Keratinocyte (primary cell): ENCODE measurements around the gene ALDH3B2. TPM values are rescaled to one million over a fixed set of nuclear protein-coding genes. Genes with fewer than 3 reads are reported as not detected.

Experiments used
- DNase-seq: peaks from one replicate; pipeline ENCODE4 v3.0.0-alpha.2; 2011; ENCODE audit warnings: low read depth, missing footprints, low spot score
- FAIRE-seq: peaks from 2 replicates; lab custom pipeline; 2011; peaks lifted over from hg19 to GRCh38; lab: Jason Lieb, UNC
- H2AFZ ChIP-seq: 2 replicates; pipeline ENCODE4 v1.6.0; 2012; ENCODE audit warnings: low read length, control low read depth, inconsistent platforms; ENCODE audit not compliant: control insufficient read depth
- H3K27ac ChIP-seq: 2 replicates; pipeline ENCODE4 v1.5.1; 2011; ENCODE audit warnings: low read length; ENCODE audit not compliant: control insufficient read depth, insufficient read depth
- H3K27me3 ChIP-seq: 3 replicates; pipeline ENCODE4 v1.6.0; 2011; ENCODE audit warnings: low read length; ENCODE audit not compliant: control insufficient read depth, insufficient read depth; ENCODE audit errors: extremely low read depth
- H3K36me3 ChIP-seq, 2 experiments: 2 replicates in 1 of 2; 3 replicates in 1 of 2; pipeline ENCODE4 v1.5.1; 2011; ENCODE audit warnings: low read length in 2 of 2, mild to moderate bottlenecking in 1 of 2; ENCODE audit not compliant: control insufficient read depth in 2 of 2, insufficient read depth in 2 of 2; ENCODE audit errors: extremely low read depth in 1 of 2
- H3K4me1 ChIP-seq: 3 replicates; pipeline ENCODE4 v1.5.1; 2011; ENCODE audit warnings: low read length; ENCODE audit not compliant: control insufficient read depth, insufficient read depth; ENCODE audit errors: extremely low read depth
- H3K4me2 ChIP-seq: 3 replicates; pipeline ENCODE4 v1.6.0; 2011; ENCODE audit warnings: low read depth, low read length; ENCODE audit not compliant: control insufficient read depth, insufficient read depth; ENCODE audit errors: extremely low read depth
- H3K4me3 ChIP-seq, 3 experiments: fragments of 200-600 bp in 1 of 3; sonication (generic) in 1 of 3; 2 replicates in 2 of 3; 3 replicates in 1 of 3; pipeline ENCODE4 v1.5.1; 2011 to 2016; ENCODE audit warnings: low read length in 3 of 3, mild to moderate bottlenecking in 3 of 3, control low read depth in 2 of 3, inconsistent platforms in 1 of 3, low read depth in 1 of 3, mixed read lengths in 1 of 3, mixed run types in 1 of 3, moderate library complexity in 1 of 3; ENCODE audit not compliant: control insufficient read depth in 2 of 3, insufficient read depth in 2 of 3; ENCODE audit errors: extremely low read depth in 1 of 3
- H3K79me2 ChIP-seq: 2 replicates; pipeline ENCODE4 v1.6.0; 2012; ENCODE audit warnings: low read length; ENCODE audit not compliant: control insufficient read depth, insufficient read depth
- H3K9ac ChIP-seq: 3 replicates; pipeline ENCODE4 v1.6.0; 2011; ENCODE audit warnings: low read length; ENCODE audit not compliant: control insufficient read depth, insufficient read depth; ENCODE audit errors: extremely low read depth
- H3K9me1 ChIP-seq: 3 replicates; pipeline ENCODE4 v1.6.0; 2011; ENCODE audit warnings: low read length; ENCODE audit not compliant: control insufficient read depth, insufficient read depth; ENCODE audit errors: extremely low read depth
- H3K9me3 ChIP-seq: 2 replicates; pipeline ENCODE4 v1.5.1; 2012; ENCODE audit warnings: low read depth, low read length; ENCODE audit not compliant: control insufficient read depth
- H4K20me1 ChIP-seq: 3 replicates; pipeline ENCODE4 v1.6.0; 2011; ENCODE audit warnings: low read length; ENCODE audit not compliant: control insufficient read depth, insufficient read depth; ENCODE audit errors: extremely low read depth
- EZH2 ChIP-seq: IDR thresholded peaks from one replicate; pipeline ENCODE4 v1.6.1; 2012; ENCODE audit warnings: inconsistent platforms, mild to moderate bottlenecking, low read length, moderate library complexity
- dilution Hi-C: fragments of 300-500 bp; cut with MboI; formaldehyde crosslinking; loops from one replicate; pipeline ENCODE4 v1.7.0; 2020; ENCODE audit warnings: low sequenced_read_pairs; ENCODE audit not compliant: extremely low pct_ligation_motif_present
- polyA plus RNA-seq, 5 experiments: library from polyadenylated mRNA; depleted of rRNA in 3 of 5; stranded (reverse) in 3 of 5; stranded (forward) in 1 of 5; unstranded in 1 of 5; fragments of >200 nt; gene quantifications; 1 replicate in 1 of 5; 2 replicates in 3 of 5; 3 replicates in 1 of 5; pipeline versions ENCODE4 v1.2.1 to v1.2.3, GENCODE V29; 2011 to 2012; ENCODE audit warnings: missing spikeins in 2 of 5, low read depth in 1 of 5, low replicate concordance in 1 of 5
- TF ChIP-seq, protein P1 (sequence below), 3 experiments: IDR thresholded peaks in 1 of 3; conservative IDR thresholded peaks in 1 of 3; optimal IDR thresholded peaks in 1 of 3; 2 replicates in 2 of 3; 3 replicates in 1 of 3; pipeline versions ENCODE3 to v1.5.1; 2011; ENCODE audit warnings: low read length in 3 of 3, mild to moderate bottlenecking in 3 of 3, moderate library complexity in 2 of 3, control low read depth in 1 of 3, inconsistent platforms in 1 of 3; ENCODE audit not compliant: insufficient read depth in 2 of 3; ENCODE audit errors: extremely low read depth in 1 of 3

ALDH3B2 gene
- polyA plus RNA-seq, 1 donor (not counting 4 experiments of a cell fraction or from before 2014, with no cell fraction given): 0.67 TPM

DNA sequence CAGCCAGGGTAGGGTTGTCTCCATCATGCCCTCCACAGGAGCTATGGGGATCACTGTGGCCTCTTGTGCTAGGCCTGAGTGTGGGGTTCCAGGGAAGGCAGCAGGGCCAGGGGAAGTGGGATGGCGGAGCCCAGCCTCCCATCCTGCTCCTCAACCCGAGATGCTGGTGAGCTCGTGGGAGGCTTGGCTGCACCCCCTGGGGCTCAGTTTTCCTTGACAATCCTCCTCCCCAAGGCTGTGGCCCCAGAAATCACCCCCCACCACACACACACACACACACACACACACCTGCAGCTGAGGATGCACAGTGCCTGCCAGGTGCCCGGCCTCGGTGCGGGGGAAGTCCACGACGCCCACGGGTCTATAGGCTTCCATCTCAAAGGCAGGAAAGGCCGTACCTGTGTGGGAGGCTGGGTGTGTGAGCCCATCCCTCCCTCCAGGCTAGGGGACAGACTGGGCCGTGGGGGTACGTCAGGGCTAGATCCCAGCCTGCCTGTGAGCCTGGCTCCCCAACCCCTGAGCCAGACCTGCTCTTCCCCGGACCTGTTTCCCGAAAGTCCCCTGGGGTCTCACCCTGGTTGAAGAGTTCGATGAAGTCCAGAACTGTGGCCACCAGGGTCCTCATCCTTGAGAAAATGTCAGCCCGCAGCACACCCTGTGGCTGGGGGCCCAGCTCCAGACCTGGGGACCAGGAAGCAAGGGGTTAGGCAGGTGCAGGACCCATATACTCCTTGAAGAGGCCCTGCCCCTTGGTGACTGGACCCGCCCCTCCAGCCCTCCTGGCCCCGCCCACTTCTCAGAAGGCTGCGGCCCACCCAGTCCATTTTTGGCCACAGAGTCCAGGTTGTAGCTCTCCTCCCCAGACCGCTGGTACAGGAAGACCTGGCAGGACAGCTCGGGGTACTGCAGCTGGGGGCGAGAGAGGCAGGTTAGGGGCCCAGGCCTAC is 29.7 kb downstream of the ALDH3B2 start:
- DNase-seq: no peak
- Histone ChIP-seq H4K20me1 (no peaks in the 10 kb centered on the region), H3K9me1 (no peaks in the 10 kb centered on the region), H3K4me2 (no peak overlapping the region), H3K4me3 (no peak overlapping the region), H3K36me3 (no peaks in the 10 kb centered on the region), H3K79me2 (no peaks in the 10 kb centered on the region), H3K4me1 (no peaks in the 10 kb centered on the region), H3K9ac (no peak overlapping the region), H3K27me3 (peaks cover 7% of the 10 kb centered on the region), H3K9me3 (no peaks in the 10 kb centered on the region), H3K27ac (no peak overlapping the region), H2AFZ (no peak overlapping the region)
- TF ChIP-seq, protein P1, sequence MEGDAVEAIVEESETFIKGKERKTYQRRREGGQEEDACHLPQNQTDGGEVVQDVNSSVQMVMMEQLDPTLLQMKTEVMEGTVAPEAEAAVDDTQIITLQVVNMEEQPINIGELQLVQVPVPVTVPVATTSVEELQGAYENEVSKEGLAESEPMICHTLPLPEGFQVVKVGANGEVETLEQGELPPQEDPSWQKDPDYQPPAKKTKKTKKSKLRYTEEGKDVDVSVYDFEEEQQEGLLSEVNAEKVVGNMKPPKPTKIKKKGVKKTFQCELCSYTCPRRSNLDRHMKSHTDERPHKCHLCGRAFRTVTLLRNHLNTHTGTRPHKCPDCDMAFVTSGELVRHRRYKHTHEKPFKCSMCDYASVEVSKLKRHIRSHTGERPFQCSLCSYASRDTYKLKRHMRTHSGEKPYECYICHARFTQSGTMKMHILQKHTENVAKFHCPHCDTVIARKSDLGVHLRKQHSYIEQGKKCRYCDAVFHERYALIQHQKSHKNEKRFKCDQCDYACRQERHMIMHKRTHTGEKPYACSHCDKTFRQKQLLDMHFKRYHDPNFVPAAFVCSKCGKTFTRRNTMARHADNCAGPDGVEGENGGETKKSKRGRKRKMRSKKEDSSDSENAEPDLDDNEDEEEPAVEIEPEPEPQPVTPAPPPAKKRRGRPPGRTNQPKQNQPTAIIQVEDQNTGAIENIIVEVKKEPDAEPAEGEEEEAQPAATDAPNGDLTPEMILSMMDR (optimal IDR thresholded peaks at IDR 0.05 in 1 of 3, IDR thresholded peaks at IDR 0.05 in 1 of 3, conservative IDR thresholded peaks at IDR 0.05 in 1 of 3; ENCODE audit: extremely low read depth in 1 of 3, insufficient read depth in 2 of 3, low read length in 3 of 3): no peak
- no peak for TF ChIP-seq EZH2
- dilution Hi-C loops: no loop called here
- no peak for FAIRE-seq

- FAIRE-seq (no peak), DNase-seq (no peak)
These were observed 30.4 kb downstream of the ALDH3B2 start for GRCh38 chr11:67644042-67644441.

More at GRCh38 chr11:67644042-67644441, 30.4 kb downstream of the ALDH3B2 start:
- H3K27ac ChIP-seq: no peak overlapping the region
- H2AFZ ChIP-seq: no peak overlapping the region
- no peak overlapping the region for H3K4me2 ChIP-seq
- H3K9ac ChIP-seq: no peak overlapping the region
- TF ChIP-seq, protein P1 (optimal IDR thresholded peaks at IDR 0.05 in 1 of 3, IDR thresholded peaks at IDR 0.05 in 1 of 3, conservative IDR thresholded peaks at IDR 0.05 in 1 of 3; ENCODE audit: extremely low read depth in 1 of 3, insufficient read depth in 2 of 3, low read length in 3 of 3): peak; percentile 43 to 58 (median 55)
- no peak for TF ChIP-seq EZH2
- H3K27me3 ChIP-seq: peaks cover 11% of the 10 kb centered on the region
- dilution Hi-C loops: no loop called here
- H3K36me3 ChIP-seq: no peaks in the 10 kb centered on the region
- no peaks in the 10 kb centered on the region for H3K79me2 ChIP-seq
- no peaks in the 10 kb centered on the region for H4K20me1 ChIP-seq
- H3K4me3 ChIP-seq: no peak overlapping the region
- H3K9me1 ChIP-seq: no peaks in the 10 kb centered on the region
- H3K9me3 ChIP-seq: no peaks in the 10 kb centered on the region
- no peaks in the 10 kb centered on the region for H3K4me1 ChIP-seq
